ENCODE data around the gene RTTN. TPM values are rescaled to one million over a fixed set of nuclear protein-coding genes. Genes with fewer than 3 reads are reported as not detected.

Gene RTTN
- total and polyA plus RNA-seq, 9 of the 15 experiments (the other 6 are each of a cell fraction or from before 2014, with no cell fraction given), result 3.1 to 18.3 (median 10.6) TPM

DNA sequence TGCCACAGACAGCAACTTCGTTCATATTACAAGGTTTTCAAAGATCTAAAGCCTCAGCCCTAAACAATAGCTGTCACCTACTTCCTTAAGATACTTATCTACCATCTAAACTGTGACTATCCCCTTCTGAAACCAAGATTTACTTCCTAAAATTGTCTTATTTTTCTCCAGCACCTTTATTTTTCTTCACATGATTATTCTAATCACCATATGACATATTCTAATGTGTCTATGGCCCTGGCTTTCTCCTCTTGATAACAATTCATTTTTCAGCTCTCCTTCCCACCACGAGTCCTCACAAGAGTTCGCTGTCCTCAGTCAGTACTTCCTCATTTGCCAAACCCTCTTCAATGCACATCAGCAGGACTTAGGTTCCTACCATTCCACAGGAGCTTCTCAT lies 53.9 kb downstream of the RTTN start (continued):
- TF ChIP-seq DMBX1 (CRISPR knock-in tag; IDR thresholded peaks at IDR 0.05; ENCODE audit: borderline replicate concordance), result no peak
- peak; percentile 76; the same call in 1 of the 2 replicates for TF ChIP-seq TEAD4 (IDR thresholded peaks at IDR 0.05; ENCODE audit: low read length)
- TF ChIP-seq TEAD4 (CRISPR knock-in tag; IDR thresholded peaks at IDR 0.05; ENCODE audit: borderline replicate concordance), result no peak
- TF ChIP-seq ZNF282 (CRISPR knock-in tag; IDR thresholded peaks at IDR 0.05), result no peak
- TF ChIP-seq, protein P1, sequence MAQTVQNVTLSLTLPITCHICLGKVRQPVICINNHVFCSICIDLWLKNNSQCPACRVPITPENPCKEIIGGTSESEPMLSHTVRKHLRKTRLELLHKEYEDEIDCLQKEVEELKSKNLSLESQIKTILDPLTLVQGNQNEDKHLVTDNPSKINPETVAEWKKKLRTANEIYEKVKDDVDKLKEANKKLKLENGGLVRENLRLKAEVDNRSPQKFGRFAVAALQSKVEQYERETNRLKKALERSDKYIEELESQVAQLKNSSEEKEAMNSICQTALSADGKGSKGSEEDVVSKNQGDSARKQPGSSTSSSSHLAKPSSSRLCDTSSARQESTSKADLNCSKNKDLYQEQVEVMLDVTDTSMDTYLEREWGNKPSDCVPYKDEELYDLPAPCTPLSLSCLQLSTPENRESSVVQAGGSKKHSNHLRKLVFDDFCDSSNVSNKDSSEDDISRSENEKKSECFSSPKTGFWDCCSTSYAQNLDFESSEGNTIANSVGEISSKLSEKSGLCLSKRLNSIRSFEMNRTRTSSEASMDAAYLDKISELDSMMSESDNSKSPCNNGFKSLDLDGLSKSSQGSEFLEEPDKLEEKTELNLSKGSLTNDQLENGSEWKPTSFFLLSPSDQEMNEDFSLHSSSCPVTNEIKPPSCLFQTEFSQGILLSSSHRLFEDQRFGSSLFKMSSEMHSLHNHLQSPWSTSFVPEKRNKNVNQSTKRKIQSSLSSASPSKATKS (CRISPR knock-in tag; IDR thresholded peaks at IDR 0.05), result no peak
- TF ChIP-seq ZNF197 (CRISPR knock-in tag; IDR thresholded peaks at IDR 0.05; ENCODE audit: low read depth), result no peak
- TF ChIP-seq, protein P2, sequence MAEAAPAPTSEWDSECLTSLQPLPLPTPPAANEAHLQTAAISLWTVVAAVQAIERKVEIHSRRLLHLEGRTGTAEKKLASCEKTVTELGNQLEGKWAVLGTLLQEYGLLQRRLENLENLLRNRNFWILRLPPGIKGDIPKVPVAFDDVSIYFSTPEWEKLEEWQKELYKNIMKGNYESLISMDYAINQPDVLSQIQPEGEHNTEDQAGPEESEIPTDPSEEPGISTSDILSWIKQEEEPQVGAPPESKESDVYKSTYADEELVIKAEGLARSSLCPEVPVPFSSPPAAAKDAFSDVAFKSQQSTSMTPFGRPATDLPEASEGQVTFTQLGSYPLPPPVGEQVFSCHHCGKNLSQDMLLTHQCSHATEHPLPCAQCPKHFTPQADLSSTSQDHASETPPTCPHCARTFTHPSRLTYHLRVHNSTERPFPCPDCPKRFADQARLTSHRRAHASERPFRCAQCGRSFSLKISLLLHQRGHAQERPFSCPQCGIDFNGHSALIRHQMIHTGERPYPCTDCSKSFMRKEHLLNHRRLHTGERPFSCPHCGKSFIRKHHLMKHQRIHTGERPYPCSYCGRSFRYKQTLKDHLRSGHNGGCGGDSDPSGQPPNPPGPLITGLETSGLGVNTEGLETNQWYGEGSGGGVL (CRISPR knock-in tag; IDR thresholded peaks at IDR 0.05), result no peak
- TF ChIP-seq LEF1 (IDR thresholded peaks at IDR 0.05), result no peak
- TF ChIP-seq MAFK (IDR thresholded peaks at IDR 0.05; ENCODE audit: low read length), result no peak
- no peak for TF ChIP-seq ZBTB17 (CRISPR knock-in tag; IDR thresholded peaks at IDR 0.05)
- TF ChIP-seq SOX6 (IDR thresholded peaks at IDR 0.05), result peak; percentile 87
- TF ChIP-seq EHMT2 (IDR thresholded peaks at IDR 0.05), result peak; percentile 44; the same call in 1 of the 2 replicates
- no peak for TF ChIP-seq SP2 (IDR thresholded peaks at IDR 0.05; ENCODE audit: extremely low read depth, low read depth, low read length, poor library complexity, severe bottlenecking)
- peak; percentile 31; the same call in 1 of the 2 replicates for TF ChIP-seq EP300 (IDR thresholded peaks at IDR 0.05; ENCODE audit: low read length)
- TF ChIP-seq, protein P3, sequence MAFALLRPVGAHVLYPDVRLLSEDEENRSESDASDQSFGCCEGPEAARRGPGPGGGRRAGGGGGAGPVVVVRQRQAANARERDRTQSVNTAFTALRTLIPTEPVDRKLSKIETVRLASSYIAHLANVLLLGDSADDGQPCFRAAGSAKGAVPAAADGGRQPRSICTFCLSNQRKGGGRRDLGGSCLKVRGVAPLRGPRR (CRISPR knock-in tag; IDR thresholded peaks at IDR 0.05), result no peak
- no peak for TF ChIP-seq CREB1 (IDR thresholded peaks at IDR 0.05)
- no peak for TF ChIP-seq CREB1 (CRISPR knock-in tag; IDR thresholded peaks at IDR 0.05)
- no peak for TF ChIP-seq ZFP1 (CRISPR knock-in tag; IDR thresholded peaks at IDR 0.05)
- no peak for TF ChIP-seq SMARCC2 (IDR thresholded peaks at IDR 0.05; ENCODE audit: low read depth)
- TF ChIP-seq RBM17 (IDR thresholded peaks at IDR 0.05; ENCODE audit: borderline replicate concordance, low read depth, low read length), result no peak
- TF ChIP-seq, protein P4, sequence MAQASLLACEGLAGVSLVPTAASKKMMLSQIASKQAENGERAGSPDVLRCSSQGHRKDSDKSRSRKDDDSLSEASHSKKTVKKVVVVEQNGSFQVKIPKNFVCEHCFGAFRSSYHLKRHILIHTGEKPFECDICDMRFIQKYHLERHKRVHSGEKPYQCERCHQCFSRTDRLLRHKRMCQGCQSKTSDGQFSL (CRISPR knock-in tag; IDR thresholded peaks at IDR 0.05), result no peak
- TF ChIP-seq, protein P4 (tag; IDR thresholded peaks at IDR 0.05), result no peak
- TF ChIP-seq KAT7 (CRISPR knock-in tag; IDR thresholded peaks at IDR 0.05; ENCODE audit: borderline replicate concordance), result no peak
- peak; percentile 80 for TF ChIP-seq ARID1B (IDR thresholded peaks at IDR 0.05)
- no peak for TF ChIP-seq ZNF507 (tag; conservative IDR thresholded peaks at IDR 0.05)
- peak; percentile 68; the same call in 1 of the 2 replicates for TF ChIP-seq SPI1 (IDR thresholded peaks at IDR 0.05; ENCODE audit: borderline replicate concordance, low read depth, low read length)
- TF ChIP-seq FOXA3 (CRISPR knock-in tag; conservative IDR thresholded peaks at IDR 0.05 in 1 of 2, IDR thresholded peaks at IDR 0.05 in 1 of 2), result no peak
